DND-41 (cell line): Measurements from ENCODE around the gene HCN3.

Experiments used
- EZH2 ChIP-seq: IDR thresholded peaks from 3 replicates; pipeline ENCODE4 v1.6.1; 2012; ENCODE audit warnings: borderline replicate concordance, low read depth, mild to moderate bottlenecking, moderate library complexity, low read length, inconsistent platforms; ENCODE audit not compliant: severe bottlenecking
- TF ChIP-seq, protein P1 (sequence below): IDR thresholded peaks from 2 replicates; pipeline ENCODE4 v1.5.1; 2012; ENCODE audit warnings: borderline replicate concordance, low read length, moderate library complexity, mild to moderate bottlenecking; ENCODE audit not compliant: poor library complexity, severe bottlenecking; ENCODE audit errors: extremely low read depth

DNA sequence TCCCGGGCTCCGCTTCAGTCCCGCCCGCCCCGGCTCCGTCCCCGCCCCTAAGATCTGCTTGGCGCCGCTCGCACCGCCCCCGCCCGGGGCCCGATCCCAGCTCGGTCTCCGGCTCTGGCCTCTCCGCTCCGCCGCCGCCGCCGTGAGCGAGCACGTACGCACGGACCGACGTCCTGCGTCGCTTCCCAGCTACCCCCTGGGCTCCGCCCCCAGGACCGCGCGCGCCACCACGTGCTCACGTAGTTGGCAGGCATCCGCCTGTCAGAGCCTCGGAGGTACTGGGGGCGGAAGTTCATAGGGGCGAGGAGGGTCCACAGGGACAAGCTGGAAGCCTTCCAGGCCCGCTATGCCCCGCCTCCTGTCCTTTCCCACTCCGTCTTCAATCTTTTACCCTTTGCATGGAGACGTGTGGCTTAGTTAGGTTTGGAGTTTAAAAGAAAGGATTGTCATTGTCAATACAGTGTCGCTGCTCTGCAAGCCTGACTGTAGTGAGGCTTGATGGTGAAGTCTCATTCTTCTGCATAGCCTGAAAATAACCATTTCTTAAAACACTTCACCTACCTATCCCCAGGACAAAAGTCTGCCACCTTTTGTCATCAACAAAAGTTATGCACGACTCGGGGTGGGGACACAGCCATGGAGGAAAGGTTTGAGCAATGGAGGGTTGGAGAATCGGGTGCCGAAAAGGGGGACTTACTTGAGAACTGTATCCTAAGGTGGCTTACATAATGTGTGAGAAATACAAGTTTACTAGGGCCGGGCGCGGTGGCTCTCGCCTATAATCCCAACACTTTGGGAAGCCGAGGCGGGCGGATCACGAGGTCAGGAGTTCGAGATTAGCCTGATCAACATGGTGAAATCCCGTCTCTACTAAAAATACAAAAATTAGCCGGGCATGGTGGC is 3.7 kb upstream of the HCN3 start, which contains the start of gene CLK2:
- TF ChIP-seq, protein P1, sequence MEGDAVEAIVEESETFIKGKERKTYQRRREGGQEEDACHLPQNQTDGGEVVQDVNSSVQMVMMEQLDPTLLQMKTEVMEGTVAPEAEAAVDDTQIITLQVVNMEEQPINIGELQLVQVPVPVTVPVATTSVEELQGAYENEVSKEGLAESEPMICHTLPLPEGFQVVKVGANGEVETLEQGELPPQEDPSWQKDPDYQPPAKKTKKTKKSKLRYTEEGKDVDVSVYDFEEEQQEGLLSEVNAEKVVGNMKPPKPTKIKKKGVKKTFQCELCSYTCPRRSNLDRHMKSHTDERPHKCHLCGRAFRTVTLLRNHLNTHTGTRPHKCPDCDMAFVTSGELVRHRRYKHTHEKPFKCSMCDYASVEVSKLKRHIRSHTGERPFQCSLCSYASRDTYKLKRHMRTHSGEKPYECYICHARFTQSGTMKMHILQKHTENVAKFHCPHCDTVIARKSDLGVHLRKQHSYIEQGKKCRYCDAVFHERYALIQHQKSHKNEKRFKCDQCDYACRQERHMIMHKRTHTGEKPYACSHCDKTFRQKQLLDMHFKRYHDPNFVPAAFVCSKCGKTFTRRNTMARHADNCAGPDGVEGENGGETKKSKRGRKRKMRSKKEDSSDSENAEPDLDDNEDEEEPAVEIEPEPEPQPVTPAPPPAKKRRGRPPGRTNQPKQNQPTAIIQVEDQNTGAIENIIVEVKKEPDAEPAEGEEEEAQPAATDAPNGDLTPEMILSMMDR: no peak
- no peak for TF ChIP-seq EZH2
